K562 (cell line): ENCODE results near the gene ULK1. TPM values are rescaled to one million over a fixed set of nuclear protein-coding genes. Genes with fewer than 3 reads are reported as not detected.

Experiments
- CEBPG ChIP-seq, 3 experiments: fragments of 200-800 bp in 1 of 3; sonication (Bioruptor generic) in 1 of 3; sonication (generic) in 1 of 3; formaldehyde crosslinking in 1 of 3; IDR thresholded peaks in 2 of 3; conservative IDR thresholded peaks in 1 of 3; 2 replicates each; pipeline versions ENCODE4 v1.6.1 to v1.8.0; 2016 to 2022; ENCODE audit warnings: missing compliant biosample characterization in 2 of 3, missing genetic modification characterization in 2 of 3, mild to moderate bottlenecking in 1 of 3, missing genetic modification reagents in 1 of 3
- CREBBP ChIP-seq: IDR thresholded peaks from one replicate; pipeline ENCODE4 v1.6.1; 2012; ENCODE audit warnings: low read depth, mild to moderate bottlenecking, control low read depth, inconsistent platforms, low read length
- FOXM1 ChIP-seq, 2 experiments: fragments of 450-650 bp in 1 of 2; sonication (generic) in 1 of 2; formaldehyde crosslinking in 1 of 2; IDR thresholded peaks; 2 replicates each; pipeline versions ENCODE4 v1.6.1 to v1.9.0; 2017 to 2022; ENCODE audit warnings: low read depth in 2 of 2, mild to moderate bottlenecking in 2 of 2, missing genetic modification reagents in 1 of 2, moderate library complexity in 1 of 2
- POLR2G ChIP-seq: fragments of 200-400 bp; formaldehyde crosslinking; IDR thresholded peaks from 2 replicates; pipeline ENCODE4 v1.6.1; 2017; ENCODE audit warnings: low read depth, mild to moderate bottlenecking, antibody characterized with exemption, low read length, moderate library complexity
- TSHZ1 ChIP-seq: fragments of 250-450 bp; sonication (Bioruptor Pico); IDR thresholded peaks from 2 replicates; pipeline ENCODE4 v1.4.0; 2020; ENCODE audit warnings: mild to moderate bottlenecking, moderate library complexity
- ZNF3 ChIP-seq: fragments of 250-450 bp; sonication (Bioruptor Pico); IDR thresholded peaks from 2 replicates; pipeline ENCODE4 v1.5.0; 2021; ENCODE audit warnings: mild to moderate bottlenecking, moderate library complexity
- ZNF609 ChIP-seq: sonication (generic); formaldehyde crosslinking; IDR thresholded peaks from 2 replicates; pipeline ENCODE4 v1.8.1; 2023; ENCODE audit warnings: missing genetic modification reagents, mild to moderate bottlenecking, borderline replicate concordance
- polyA plus RNA-seq, 8 experiments: library from polyadenylated mRNA; depleted of rRNA in 4 of 8; stranded (reverse) in 5 of 8; unstranded in 3 of 8; fragments of >200 nt; fragmentation: Nextera tagmentation in 2 of 8; fragmentation: Illumina TruSeq in 1 of 8; extraction: Ambion mirVana in 2 of 8; extraction: Trizol in 1 of 8; gene quantifications; 2 replicates each; pipeline versions ENCODE4 v1.2.1 to v1.2.3, GENCODE V29; 2011 to 2014; ENCODE audit warnings: inconsistent platforms in 1 of 8, missing spikeins in 1 of 8
- total RNA-seq, 7 experiments: library from RNA; depleted of rRNA in 6 of 7; stranded (reverse); fragments of >200 nt in 6 of 7; fragmentation: Illumina TruSeq in 2 of 7; extraction: Trizol in 2 of 7; gene quantifications; 2 replicates each; pipeline versions ENCODE4 v1.2.1 to v1.2.3, GENCODE V29; 2011 to 2021; ENCODE audit warnings: low replicate concordance in 1 of 7

Gene ULK1
- total and polyA plus RNA-seq, 9 of the 15 experiments (the other 6 are each of a cell fraction or from before 2014, with no cell fraction given) = 0.15 to 29.4 (median 2.5) TPM

- TF ChIP-seq ZNF609 (CRISPR knock-in tag) (no peak), CEBPG (CRISPR knock-in tag; IDR thresholded peaks at IDR 0.05) (no peak), CEBPG (tag; conservative IDR thresholded peaks at IDR 0.05 in 1 of 2, IDR thresholded peaks at IDR 0.05 in 1 of 2) (no peak), POLR2G (no peak), FOXM1 (IDR thresholded peaks at IDR 0.05; ENCODE audit: low read depth) (no peak), FOXM1 (CRISPR knock-in tag; IDR thresholded peaks at IDR 0.05; ENCODE audit: low read depth) (no peak), CREBBP (no peak), TSHZ1 (CRISPR knock-in tag) (no peak), ZNF3 (CRISPR knock-in tag) (no peak)
These were observed 45.7 kb upstream of the ULK1 start (continued) for GRCh38 chr12:131848753-131849152.
